HG02840 (cell line): Measurements from ENCODE around the gene ODF2.
A peak's percentile ranks its signal among the peaks of the same experiment; 100 is the strongest.
"Not testable (repeated sequence)": the region's sequence is repeated elsewhere in the genome, so short reads cannot be mapped to it uniquely, and the experiment has no call there.

Experiments used
- ATAC-seq: cut with Tn5 transposase; IDR thresholded peaks from one replicate; pipeline ENCODE4 v1.9.1; 2021; ENCODE audit warnings: mild to moderate bottlenecking, moderate library complexity, moderate number of reproducible peaks; ENCODE audit not compliant: unreplicated experiment, low FRiP score

Gene ODF2

DNA sequence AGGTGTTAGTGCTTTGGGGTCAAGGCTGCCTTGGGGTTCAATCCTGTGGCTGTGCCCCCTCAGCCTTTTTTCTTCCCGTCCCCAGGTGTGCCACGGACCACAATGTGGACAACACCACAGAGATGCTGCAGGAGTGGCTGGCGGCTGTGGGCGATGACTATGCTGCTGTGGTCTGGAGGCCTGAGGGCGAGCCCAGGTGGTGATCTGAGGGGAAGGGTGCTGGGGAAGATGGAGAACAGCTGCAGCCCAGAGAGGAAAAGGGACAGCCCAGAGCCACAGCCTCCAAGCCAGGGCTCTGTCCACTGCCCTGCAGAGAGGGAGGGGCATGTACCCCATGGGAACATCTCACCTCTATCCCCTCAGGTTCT, 33.0 kb upstream of the ODF2 start:
- ATAC-seq: no peak

DNA sequence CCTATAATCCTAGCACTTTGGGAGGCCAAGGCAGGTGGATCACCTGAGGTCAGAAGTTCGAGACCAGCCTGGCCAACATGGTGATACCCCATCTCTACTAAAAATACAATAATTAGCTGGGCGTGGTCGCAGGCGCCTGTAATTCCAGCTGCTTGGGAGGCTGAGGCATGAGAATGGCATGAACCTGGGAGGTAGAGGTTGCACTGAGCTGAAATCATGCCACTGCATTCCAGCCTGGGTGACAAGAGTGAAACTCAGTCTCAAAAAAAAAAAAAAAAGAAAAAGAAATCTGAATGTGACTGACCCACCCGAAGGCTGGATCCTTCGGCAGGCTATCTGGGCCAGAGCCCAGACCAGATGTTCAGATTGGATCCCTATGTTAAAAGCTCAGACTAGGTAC, 32.5 kb upstream of the ODF2 start:
- ATAC-seq: not testable (repeated sequence)

DNA sequence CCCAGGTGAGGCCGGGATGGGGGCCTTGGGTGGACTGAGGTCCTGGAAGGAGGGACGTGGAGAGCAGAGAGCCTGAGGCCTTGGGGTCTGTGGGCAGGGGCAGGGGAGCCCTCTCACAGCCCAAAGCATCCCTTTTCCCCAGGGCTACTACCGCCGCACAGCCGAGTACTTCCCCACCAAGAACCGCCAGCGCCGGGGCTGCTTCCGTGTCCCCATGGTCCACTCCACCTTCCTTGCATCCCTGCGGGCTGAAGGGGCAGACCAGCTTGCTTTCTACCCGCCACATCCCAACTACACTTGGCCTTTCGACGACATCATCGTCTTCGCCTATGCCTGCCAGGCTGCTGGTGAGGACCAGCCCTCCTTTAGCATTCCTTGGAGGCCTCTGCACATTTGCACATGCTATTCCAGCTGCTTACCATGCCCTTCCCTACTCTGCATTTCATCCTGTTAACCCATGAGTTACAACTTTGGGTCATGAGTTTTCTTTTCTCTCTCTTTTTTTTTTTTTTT, 31.5 kb upstream of the ODF2 start:
- no peak for ATAC-seq

DNA sequence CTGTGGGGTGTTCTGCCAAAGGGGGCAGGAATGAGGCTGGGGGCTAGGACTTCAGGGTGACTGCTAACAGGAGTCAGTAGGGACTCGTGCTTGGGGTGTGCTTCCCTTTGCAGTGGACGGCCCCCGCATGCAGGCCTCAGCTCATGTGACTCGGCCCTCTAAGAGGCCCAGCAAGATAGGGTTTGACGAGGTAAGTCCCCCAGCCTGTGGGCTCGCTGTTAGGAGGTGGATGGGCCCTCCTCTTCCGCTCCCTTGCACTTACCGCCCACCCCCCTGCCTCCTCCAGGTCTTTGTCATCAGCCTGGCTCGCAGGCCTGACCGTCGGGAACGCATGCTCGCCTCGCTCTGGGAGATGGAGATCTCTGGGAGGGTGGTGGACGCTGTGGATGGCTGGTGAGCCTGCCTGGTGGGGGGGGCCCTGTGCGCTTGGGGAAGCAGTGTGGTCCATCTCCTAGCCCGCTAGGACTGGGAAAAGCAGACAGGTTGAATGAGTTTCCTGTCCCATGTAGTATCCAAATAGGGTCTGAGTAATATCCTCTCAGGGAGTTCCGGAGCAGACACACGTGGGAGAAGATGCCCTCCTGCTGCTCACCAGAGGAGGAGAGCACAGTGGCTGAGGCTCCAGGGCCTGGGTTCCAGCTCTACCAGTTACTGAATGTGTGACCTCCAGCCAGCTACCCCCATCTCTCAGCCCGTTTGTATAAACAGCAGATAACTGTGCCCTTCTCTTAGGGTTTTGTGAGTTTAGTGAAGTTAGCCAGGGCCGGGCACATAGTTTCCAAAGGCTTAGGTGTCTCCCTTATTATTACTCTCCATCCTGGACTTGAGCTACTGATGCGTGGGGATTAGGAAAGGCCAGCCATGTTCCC, 26.9 kb upstream of the ODF2 start:
- ATAC-seq: no peak

DNA sequence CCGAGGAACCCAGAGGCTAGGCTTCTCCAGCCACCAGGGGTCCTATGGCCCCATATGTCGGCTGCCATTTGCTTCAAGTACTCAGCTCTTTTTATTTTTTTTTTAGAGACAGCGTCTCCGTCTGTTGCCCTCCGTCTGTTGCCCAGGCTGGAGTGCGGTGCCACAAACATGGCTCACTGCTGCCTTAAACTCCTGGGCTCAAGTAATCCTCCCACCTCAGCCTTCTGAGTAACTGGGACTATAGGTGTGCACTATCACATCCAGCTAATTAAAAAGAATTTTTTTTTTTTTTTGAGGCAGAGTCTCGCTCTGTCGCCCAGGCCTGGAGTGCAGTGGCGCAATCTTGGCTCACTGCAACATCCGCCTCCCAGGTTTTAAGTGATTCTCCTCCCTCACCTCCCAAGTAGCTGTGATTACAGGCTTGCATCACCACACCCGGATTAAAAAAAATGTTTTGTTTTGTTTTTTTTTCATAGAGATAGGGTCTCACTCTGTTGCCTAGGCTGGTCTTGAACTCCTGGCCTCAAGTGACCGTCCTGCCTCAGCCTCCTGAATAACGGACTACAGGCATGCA, 26.2 kb upstream of the ODF2 start:
- ATAC-seq: no peak

DNA sequence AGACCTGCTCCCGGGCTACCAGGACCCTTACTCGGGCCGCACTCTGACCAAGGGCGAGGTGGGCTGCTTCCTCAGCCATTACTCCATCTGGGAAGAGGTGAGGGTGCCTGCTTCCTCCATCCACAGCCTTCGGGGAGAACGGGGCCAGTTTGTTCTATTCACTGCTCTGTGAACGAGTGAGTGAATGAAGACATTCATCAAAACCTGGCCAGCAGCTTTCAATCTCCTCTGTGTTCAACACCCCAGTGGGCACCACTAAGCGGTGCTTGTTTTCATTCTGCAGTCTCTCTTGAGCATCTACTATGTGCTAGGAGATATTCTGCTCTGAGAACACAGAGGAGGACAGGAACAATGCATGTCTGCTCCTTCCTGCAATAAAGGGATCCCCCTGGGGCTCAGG, 24.6 kb upstream of the ODF2 start:
- ATAC-seq: no peak

DNA sequence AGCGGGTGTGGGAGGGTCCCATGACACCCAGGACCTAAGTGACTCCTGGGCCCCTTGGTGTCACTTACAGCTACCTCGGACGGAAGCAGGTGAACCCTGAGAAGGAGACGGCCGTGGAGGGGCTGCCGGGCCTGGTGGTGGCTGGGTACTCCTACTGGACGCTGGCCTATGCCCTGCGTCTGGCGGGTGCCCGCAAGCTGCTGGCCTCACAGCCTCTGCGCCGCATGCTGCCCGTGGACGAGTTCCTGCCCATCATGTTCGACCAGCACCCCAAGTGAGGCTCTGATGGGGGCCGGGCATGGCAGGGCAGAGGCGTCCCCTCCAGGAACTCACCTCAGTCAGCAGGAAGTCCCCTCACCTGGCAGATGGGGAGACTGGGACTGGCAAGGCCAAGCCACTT, 21.5 kb upstream of the ODF2 start:
- no peak for ATAC-seq

DNA sequence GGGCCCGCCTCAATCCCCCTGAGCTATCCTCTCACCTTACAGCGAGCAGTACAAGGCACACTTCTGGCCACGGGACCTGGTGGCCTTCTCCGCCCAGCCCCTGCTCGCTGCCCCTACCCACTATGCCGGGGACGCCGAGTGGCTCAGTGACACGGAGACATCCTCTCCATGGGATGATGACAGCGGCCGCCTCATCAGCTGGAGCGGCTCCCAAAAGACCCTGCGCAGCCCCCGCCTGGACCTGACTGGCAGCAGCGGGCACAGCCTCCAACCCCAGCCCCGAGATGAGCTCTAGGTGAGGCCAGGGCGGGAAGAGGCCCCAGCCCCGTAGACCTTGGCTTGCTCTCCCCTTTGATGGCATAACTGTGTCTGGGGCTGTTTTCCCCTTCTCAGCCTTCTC, 20.2 kb upstream of the ODF2 start:
- no peak for ATAC-seq

DNA sequence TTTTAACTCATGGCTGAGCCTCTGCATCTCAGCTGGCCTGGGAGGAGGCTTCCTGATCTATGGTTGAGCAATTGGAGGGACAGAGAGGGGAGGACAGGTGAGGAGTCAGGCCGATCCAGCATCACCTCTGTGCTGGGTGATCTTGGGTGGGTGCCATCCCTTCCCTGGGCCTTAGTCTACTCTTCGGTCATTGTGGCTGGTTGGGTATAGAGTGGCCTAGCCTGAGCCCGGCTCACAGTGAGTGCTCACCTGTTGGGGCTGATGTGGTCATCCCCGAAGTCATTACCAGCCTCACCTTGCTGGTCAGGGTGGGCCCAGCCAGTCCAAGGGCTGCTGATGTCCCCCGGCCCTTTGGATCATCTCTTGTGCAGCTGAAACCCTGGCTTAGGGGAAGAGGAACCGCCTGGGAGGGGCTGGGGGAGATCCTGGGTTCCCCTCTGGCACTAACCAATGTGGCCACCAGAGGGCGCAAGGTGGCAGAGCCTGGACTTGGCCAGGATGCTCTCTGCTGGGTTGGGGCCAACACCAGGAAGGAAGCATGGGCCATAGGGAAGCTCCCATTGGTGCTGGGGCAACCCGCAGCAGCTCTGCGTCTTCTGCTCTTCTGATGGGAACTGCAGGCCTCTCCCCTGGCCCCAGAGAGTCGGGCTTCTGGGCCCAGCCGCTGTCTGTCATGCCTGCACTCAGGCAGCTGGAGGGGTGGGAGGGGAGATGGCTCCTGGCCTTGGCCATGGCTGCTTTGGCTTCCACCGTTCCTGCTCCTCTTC, 17.3 kb upstream of the ODF2 start:
- no peak for ATAC-seq

DNA sequence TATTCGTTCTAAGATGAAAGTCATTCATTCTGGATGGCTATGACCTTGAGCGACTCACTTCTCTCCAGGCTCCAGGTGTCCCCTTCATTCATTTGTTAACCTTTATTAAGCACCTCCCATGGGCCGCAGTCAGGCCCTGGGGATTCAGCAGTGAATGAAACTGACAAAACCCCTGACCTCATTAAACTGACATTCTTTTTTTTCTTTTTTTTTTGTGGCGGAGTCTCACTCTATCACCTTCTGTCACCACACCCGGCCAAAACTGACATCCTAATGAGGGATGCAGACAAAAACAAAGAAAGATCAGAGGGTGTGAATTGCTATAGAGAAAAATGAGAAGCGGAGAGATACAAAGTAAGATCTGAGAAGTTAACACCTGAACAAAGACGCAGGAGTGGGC, 16.5 kb upstream of the ODF2 start:
- no peak for ATAC-seq

DNA sequence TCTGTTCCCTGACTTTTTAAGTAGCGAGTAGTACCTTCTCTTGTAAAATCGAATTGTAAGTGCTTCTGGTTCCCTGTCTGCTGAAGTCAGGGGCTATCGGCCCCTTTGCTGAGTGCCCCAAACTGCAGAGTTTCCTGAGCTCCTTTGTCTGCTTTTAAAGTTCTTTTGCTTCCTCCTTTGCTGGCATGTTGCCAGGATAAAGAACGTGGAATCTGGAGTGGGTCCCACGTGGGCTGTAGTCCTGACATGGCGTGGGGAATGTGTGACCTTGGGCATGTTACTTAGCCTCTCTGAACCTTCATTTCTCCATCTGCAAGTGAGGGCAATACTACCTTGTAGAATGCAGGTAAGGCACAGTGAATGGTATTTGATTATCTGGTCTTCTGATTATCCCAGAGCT, 13.7 kb upstream of the ODF2 start:
- ATAC-seq: no peak

DNA sequence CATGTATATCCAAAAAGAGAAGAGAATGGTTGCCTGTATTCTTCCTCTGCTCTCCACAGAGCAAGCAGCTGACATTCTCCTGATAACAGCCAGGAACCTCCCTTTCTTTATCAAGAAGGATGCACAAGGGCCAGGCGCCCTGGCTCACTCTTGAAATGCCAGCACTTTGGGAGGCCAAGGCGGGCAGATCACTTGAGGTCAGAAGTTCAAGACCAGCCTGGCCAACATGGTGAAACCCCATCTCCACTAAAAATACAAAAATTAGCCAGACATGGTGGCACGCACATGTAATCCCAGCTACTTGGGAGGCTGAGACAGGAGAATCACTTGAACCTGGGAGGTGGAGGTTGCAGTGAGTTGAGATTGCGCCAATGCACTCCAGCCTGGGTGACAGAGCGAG, 9.3 kb upstream of the ODF2 start:
- ATAC-seq: not testable (repeated sequence)

DNA sequence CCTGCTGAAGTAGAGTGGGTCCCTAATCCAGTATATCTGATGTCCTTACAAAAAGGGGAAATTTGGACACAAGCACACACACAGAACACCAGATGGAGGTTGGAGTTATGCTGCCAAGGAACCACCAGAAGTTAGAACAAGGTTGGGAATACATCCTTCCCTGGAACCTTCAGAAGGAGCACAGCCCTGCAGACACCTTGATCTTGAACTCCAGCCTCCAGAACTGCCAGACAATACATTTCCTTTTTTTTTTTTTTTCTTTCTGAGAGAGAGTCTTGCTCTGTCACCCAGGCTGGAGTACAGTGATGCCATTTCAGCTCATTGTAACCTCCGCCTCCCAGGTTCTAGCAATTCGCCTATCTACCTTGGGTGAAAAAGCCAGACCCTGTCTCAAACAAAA, 7.1 kb upstream of the ODF2 start:
- ATAC-seq: no peak

DNA sequence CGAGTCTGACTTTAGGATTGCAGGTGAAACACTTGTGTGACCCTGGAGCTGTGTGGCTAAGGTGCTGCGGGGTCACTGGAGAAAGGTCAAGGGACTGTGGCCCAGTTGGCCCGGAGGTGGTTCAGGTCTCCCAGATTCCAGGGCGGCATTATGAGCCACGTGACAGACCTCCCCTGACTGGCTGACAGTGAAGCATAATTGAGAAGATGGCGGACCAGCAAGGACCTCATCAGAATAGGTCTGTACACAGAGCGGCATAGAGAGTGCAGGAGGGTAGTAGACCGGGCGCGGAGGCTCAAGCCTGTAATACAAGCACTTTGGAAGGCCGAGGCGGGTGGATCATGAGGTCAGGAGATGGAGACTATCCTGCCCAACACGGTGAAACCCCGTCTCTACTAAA, 815 bp upstream of the ODF2 start:
- ATAC-seq: no peak

DNA sequence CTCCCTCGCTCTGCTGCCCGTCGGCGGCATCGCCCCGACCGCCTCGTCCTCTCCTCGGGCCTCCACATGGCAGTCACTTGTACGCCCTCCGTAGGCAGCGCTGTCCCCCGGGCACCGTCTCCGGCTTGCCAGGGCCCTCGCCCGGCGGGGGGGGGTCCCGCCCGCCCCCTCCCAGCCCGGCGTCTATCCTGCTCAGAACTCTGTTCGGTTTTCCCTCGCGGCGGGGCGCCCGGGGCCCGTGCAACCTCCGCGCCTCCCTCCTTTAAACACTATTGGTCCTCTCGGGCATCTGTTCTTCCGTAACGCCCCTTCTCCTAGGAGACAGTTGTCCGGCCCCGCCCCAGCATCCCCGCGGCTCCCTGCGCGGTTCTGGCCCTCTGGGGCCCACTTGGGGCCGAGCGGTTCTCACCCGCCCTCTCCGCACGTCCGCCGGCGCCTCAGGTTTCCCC, 831 bp downstream of the ODF2 start:
- peak; percentile 58 for ATAC-seq

DNA sequence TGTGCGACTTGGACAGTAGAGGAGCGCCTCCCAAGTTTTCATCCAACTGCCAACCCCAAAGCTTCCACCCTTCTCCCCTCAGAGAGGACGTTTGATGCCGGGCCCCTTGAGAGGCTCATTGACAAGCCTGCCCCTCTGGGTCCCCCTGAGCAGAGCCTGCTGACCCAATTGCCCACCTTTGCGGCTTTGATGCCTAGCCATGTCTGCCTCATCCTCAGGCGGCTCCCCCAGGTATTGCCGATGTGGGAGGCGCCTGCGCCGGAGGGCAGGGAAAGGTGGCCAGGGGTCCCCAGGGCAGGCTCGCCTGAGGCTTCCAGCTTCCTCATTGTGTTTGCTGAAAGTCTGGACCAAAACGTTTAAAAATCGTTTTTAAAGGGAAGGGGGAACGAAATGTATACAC, 1.4 kb downstream of the ODF2 start:
- ATAC-seq: no peak

DNA sequence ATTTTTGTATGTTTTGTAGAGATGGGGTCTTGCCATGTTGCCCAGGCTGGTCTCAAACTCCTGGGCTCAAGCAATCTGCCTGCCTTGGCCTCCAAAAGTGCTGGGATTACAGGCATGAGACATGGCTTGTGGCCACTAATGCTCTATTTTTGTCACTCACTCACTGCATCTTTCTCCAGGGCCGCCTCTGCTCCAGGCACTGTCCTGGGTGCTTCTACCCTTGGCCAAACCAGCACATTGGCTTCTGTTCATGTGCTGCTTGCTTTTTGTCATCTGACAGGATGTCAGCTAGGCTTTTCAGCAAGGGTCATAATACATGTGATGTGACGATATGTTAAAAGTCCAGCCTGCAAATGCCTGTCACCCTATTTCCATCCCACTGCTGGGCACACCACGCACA, 3.2 kb downstream of the ODF2 start:
- no peak for ATAC-seq

DNA sequence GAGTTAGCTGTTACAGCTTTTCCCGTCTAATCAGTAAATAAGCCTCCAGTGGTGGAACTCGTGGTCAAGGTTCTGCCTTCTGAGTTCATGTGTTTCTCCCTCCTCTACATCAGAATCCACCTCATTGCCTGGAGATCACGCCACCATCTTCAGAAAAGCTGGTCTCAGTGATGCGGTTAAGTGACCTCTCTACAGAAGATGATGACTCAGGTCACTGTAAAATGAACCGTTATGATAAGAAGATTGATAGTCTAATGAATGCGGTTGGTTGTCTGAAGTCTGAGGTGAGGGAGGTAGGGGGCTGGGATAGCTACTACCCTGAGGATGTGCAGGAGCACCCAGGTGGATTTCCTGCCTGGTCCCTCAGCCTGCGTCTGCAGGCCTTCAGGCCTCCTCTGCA, 13.3 kb downstream of the ODF2 start:
- no peak for ATAC-seq

DNA sequence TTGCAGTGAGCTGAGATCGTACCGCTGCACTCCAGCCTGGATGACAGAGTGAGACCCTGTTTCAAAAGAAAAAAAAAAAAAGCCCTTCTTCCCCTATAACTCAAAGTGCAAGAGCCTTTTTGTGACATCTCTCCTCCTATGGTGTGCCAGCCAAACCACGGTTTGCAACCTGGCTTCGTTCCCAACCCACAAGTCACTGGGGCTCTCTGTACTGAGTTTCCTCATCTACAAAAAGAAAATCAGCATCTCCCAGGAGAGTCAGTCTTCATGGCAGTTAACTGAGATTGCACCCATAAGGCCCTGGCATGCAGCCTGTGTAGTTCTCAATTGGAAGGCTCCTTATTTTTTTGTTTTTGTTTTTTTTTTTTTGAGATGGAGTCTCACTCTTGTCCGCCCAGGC, 14.8 kb downstream of the ODF2 start:
- no peak for ATAC-seq

DNA sequence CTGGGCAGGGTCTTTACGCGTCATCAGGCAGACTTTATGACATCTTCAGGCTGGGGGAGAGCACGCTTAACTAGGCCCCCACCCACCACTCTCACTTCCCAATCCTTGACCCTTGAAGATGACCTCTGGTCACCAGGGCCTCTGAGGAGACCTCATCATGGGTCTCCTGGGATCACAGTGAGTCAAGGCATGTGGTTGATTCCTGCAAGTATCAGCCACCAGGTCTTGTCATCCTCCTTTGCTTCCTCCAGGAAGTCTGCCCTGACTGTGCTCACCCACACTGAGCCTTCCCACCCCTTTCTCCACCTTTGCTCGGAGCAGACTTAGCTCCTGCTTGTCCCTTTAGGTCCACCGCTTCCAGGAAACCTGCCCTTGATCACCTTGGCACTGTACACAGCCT, 17.3 kb downstream of the ODF2 start:
- ATAC-seq: no peak

DNA sequence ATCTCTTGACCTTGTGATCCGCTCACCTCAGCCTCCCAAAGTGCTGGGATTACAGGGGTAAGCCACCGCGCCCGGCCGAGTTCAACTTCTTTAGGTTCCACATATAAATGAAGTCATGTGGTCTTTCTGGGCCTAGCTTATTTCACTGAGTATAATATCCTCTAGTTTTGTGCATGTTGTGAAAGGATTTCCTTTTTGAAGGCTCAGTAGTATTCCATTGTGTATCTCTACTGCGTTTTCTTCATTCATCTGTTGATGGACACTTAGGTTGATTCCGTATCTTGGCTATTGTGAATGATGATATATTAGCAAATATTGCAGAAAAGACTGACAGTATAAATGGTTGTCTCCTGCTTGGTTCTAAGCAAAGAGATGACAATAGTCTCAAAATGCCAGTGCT, 20.1 kb downstream of the ODF2 start:
- ATAC-seq: no peak
